Measurements from ENCODE around the gene PLEKHG4. TPM values are rescaled to one million over a fixed set of nuclear protein-coding genes. Genes with fewer than 3 reads are reported as not detected.

The PLEKHG4 gene
- total and polyA plus RNA-seq, 9 of the 15 experiments (the other 6 are each of a cell fraction or from before 2014, with no cell fraction given), result 3.7 to 36.8 (median 17.9) TPM

- peak; percentile 60; the same call in 1 of the 2 replicates for TF ChIP-seq USF1 (CRISPR knock-in tag; IDR thresholded peaks at IDR 0.05)
- TF ChIP-seq CTCF (IDR thresholded peaks at IDR 0.05 in 2 of 3, conservative IDR thresholded peaks at IDR 0.05 in 1 of 3; ENCODE audit: insufficient read depth in 2 of 3, low read depth in 1 of 3, low read length in 3 of 3), result peak; percentile 67 to 97 (median 93)
- peak; percentile 82; the same call in 1 of the 2 replicates for TF ChIP-seq CBX1 (IDR thresholded peaks at IDR 0.05; ENCODE audit: low read depth)
- 0 out of 2 replicates have a peak, but pooled peaks have one; percentile 27 for TF ChIP-seq ZNF143 (CRISPR knock-in tag; IDR thresholded peaks at IDR 0.05)
- TF ChIP-seq CREB3L1 (IDR thresholded peaks at IDR 0.05; ENCODE audit: borderline replicate concordance, low read depth), result peak; percentile 77; the same call in 1 of the 2 replicates
- TF ChIP-seq ID3 (CRISPR knock-in tag; IDR thresholded peaks at IDR 0.05), result no peak
- peak; percentile 65 for TF ChIP-seq ID3 (tag; IDR thresholded peaks at IDR 0.05)
- peak; percentile 96 for TF ChIP-seq RB1 (IDR thresholded peaks at IDR 0.05; ENCODE audit: low read depth)
- peak; percentile 92 for TF ChIP-seq ZFX (CRISPR knock-in tag; IDR thresholded peaks at IDR 0.05)
- no peak for TF ChIP-seq POU5F1 (IDR thresholded peaks at IDR 0.05; ENCODE audit: borderline replicate concordance, low read depth, low read length, partially characterized antibody)
- TF ChIP-seq ZBTB9 (CRISPR knock-in tag; IDR thresholded peaks at IDR 0.05), result peak; percentile 90
- TF ChIP-seq PHF8 (IDR thresholded peaks at IDR 0.05; ENCODE audit: borderline replicate concordance, low read length), result peak; percentile 76; the same call in 1 of the 2 replicates
These were observed at the start of gene PLEKHG4 (continued) for GRCh38 chr16:67279296-67280089.
